Measurements from ENCODE around the gene RPS4Y1.

The RPS4Y1 gene

DNA sequence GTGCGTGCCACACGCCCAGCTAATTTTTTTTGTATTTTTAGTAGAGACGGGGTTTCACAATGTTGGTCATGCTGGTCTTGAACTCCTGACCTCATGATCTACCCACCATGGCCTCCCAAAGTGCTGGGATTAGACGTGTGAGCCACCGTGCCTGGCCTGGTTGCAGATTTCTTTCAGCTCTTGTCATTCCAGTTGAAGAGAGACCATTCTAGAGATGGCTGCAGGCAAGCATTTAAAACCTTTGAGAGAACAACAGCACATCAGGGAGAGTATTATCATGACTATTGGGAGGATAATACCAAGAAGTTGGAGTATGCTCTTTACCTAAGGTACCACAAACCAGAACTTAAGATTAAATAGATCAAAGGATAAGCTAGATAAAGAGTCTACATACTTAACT is 12.9 kb upstream of the RPS4Y1 start:
- TF ChIP-seq, protein P1, sequence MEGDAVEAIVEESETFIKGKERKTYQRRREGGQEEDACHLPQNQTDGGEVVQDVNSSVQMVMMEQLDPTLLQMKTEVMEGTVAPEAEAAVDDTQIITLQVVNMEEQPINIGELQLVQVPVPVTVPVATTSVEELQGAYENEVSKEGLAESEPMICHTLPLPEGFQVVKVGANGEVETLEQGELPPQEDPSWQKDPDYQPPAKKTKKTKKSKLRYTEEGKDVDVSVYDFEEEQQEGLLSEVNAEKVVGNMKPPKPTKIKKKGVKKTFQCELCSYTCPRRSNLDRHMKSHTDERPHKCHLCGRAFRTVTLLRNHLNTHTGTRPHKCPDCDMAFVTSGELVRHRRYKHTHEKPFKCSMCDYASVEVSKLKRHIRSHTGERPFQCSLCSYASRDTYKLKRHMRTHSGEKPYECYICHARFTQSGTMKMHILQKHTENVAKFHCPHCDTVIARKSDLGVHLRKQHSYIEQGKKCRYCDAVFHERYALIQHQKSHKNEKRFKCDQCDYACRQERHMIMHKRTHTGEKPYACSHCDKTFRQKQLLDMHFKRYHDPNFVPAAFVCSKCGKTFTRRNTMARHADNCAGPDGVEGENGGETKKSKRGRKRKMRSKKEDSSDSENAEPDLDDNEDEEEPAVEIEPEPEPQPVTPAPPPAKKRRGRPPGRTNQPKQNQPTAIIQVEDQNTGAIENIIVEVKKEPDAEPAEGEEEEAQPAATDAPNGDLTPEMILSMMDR (IDR thresholded peaks at IDR 0.05): no peak
- no peaks in the 10 kb centered on the region for H3K36me3 Mint-ChIP-seq (ENCODE audit: low read depth)
- H3K27ac Mint-ChIP-seq: no peak overlapping the region
- no peak overlapping the region for H3K4me3 Mint-ChIP-seq
- H3K4me1 Mint-ChIP-seq: no peaks in the 10 kb centered on the region
- DNase-seq: no peak
- no peaks in the 10 kb centered on the region for H3K9me3 Mint-ChIP-seq
- no peaks in the 10 kb centered on the region for H3K27me3 Mint-ChIP-seq (ENCODE audit: low read depth, poor library complexity)

DNA sequence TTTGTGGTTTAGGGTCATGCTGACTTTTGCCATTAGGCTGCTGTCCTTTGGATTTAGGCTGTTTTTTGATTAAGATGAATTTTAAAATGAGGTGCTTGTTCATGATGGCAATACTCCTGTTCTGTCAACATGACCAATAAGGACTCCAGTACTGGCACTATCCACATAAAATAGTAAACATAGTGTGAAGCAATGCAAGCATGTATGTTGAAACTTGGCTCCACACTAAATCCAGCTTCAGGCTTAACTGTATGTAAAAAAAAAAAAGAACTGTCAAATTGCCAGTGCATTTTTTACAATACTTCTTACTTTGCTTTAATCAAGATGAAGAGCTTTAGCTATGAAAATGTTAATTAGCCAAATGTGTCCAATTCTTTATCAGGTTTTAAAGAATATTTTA is 6.2 kb upstream of the RPS4Y1 start:
- H3K4me1 Mint-ChIP-seq: no peaks in the 10 kb centered on the region
- H3K36me3 Mint-ChIP-seq (ENCODE audit: low read depth): no peaks in the 10 kb centered on the region
- no peak overlapping the region for H3K27ac Mint-ChIP-seq
- TF ChIP-seq, protein P1 (IDR thresholded peaks at IDR 0.05): no peak
- no peaks in the 10 kb centered on the region for H3K9me3 Mint-ChIP-seq
- no peaks in the 10 kb centered on the region for H3K27me3 Mint-ChIP-seq (ENCODE audit: low read depth, poor library complexity)
- H3K4me3 Mint-ChIP-seq: no peak overlapping the region
- DNase-seq: no peak

DNA sequence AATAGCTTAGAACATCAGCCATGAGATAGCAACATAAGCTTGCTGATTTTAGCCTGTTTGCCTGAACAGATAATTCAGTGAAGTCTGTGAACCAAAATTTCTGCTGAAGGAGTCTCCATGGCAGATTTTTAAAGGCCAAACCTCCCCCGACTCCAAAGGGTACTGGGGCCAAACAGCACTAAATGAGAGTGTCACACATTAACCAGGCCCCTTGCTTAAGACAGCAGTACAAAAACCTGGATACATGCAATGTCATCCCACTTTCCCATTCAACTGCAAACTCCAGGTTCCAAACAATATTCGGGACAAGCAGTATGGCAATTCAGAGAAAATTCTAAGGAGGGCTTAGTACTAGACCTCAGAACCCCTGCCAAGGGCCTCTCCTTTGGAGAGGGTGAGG is 4.3 kb upstream of the RPS4Y1 start:
- H3K9me3 Mint-ChIP-seq: no peaks in the 10 kb centered on the region

DNA sequence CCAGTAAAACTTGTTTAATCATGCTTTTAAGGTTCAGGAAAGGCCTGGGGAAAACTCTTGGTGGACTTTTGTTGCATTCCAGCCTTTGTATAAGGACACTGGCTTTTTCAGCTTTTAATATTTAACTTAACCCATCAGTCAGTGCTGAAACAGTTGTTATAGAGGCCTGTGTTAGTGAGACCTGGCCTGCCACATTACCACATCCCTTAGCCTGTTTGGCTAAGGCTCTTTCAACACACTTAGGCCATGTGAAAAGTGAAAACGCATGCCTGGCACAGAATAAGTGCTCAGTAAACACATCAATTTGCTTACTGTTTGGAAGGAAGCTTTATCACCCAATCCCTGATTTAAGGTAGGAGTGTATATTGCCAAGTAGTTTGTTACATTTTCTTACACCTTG is 3.5 kb upstream of the RPS4Y1 start:
- Mint-ChIP-seq H3K27me3 (ENCODE audit: low read depth, poor library complexity) (no peaks in the 10 kb centered on the region), H3K9me3 (no peaks in the 10 kb centered on the region), H3K36me3 (ENCODE audit: low read depth) (no peaks in the 10 kb centered on the region), H3K27ac (no peak overlapping the region), H3K4me1 (no peaks in the 10 kb centered on the region), H3K4me3 (no peak overlapping the region)
- TF ChIP-seq, protein P1 (IDR thresholded peaks at IDR 0.05): no peak
- DNase-seq: no peak

More for the DNA sequence above, 4.3 kb upstream of the RPS4Y1 start:
- H3K4me3 Mint-ChIP-seq: no peak overlapping the region
- no peaks in the 10 kb centered on the region for H3K36me3 Mint-ChIP-seq (ENCODE audit: low read depth)
- TF ChIP-seq, protein P1 (IDR thresholded peaks at IDR 0.05): no peak
- no peaks in the 10 kb centered on the region for H3K27me3 Mint-ChIP-seq (ENCODE audit: low read depth, poor library complexity)
- H3K27ac Mint-ChIP-seq: no peak overlapping the region
- DNase-seq: no peak
- H3K4me1 Mint-ChIP-seq: no peaks in the 10 kb centered on the region

DNA sequence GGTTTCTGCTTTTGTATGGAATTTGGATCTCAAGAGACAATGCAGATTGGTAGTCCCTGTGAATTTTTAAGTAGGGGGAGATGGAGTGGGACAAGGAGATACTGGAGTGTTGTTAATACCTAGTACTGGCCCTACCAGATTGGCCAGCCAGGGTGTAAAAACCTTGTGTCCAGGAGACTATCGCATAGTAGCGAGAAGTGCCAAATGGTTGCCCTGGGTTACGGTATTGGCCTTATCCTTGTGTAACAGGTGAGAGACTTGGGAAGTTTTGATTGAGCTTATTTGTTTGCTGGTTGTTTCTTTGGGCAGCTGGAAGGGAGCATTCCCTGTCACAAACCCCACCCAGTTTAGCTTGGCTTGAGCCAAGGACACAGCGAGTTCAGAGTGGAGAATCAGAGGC is 5.4 kb downstream of the RPS4Y1 start:
- H3K36me3 Mint-ChIP-seq (ENCODE audit: low read depth): no peaks in the 10 kb centered on the region
- no peak overlapping the region for H3K4me3 Mint-ChIP-seq
- H3K9me3 Mint-ChIP-seq: no peaks in the 10 kb centered on the region
- no peak overlapping the region for H3K27ac Mint-ChIP-seq
- TF ChIP-seq, protein P1 (IDR thresholded peaks at IDR 0.05): no peak
- DNase-seq: no peak
- no peaks in the 10 kb centered on the region for H3K27me3 Mint-ChIP-seq (ENCODE audit: low read depth, poor library complexity)
- no peaks in the 10 kb centered on the region for H3K4me1 Mint-ChIP-seq

DNA sequence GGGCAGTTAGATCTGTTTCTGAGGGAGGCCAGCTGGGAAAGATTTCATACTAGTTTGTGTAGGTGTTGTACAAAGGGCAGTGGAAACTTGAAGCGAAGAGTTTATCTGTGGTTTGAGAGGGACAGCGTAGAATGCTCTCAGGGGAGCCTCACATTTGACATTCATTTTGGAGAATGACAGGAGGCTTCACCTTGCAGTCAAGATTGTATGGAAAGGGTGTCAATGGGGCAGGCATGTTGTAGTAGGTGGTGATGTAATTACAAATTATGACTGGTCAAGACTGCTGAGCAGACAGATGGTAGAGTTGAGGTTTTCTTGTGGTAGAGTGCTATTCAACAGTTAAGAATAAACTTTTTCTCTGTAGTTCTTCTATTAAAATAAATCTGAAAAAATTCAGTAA is 7.0 kb downstream of the RPS4Y1 start:
- Mint-ChIP-seq H3K4me1 (no peaks in the 10 kb centered on the region), H3K27ac (no peak overlapping the region), H3K9me3 (no peaks in the 10 kb centered on the region), H3K36me3 (ENCODE audit: low read depth) (no peaks in the 10 kb centered on the region), H3K4me3 (no peak overlapping the region), H3K27me3 (ENCODE audit: low read depth, poor library complexity) (no peaks in the 10 kb centered on the region)
- TF ChIP-seq, protein P1 (IDR thresholded peaks at IDR 0.05): no peak
- no peak for DNase-seq
